Natural killer cell treated with Interleukin-12 subunit alpha and Interleukin-12 subunit beta and Interleukin-15 and Interleukin-18, amount 100 ng/mL, for 72 hours (primary cell): ENCODE results near the gene SPATS1. TPM values are rescaled to one million over a fixed set of nuclear protein-coding genes. Genes with fewer than 3 reads are reported as not detected.
A peak's percentile ranks its signal among the peaks of the same experiment; 100 is the strongest.
"Not testable (repeated sequence)": the region's sequence is repeated elsewhere in the genome, so short reads cannot be mapped to it uniquely, and the experiment has no call there.

ENCODE experiments used
- ATAC-seq, 2 donors: fragments of 150-1000 bp; cut with Tn5 transposase in 1 of 2; sonication (Bioruptor Pico), chemical (Tn5 transposase) in 1 of 2; 2 replicates each; pipeline ENCODE4 v1.10.0; 2021
- DNase-seq: peaks from one replicate; pipeline ENCODE4 v3.0.0; 2022; ENCODE audit warnings: low spot score
- H3K27ac Mint-ChIP-seq, 2 donors: 1 replicate in 1 of 2; 2 replicates in 1 of 2; pipeline ENCODE4 v1.8.0; 2022; ENCODE audit warnings: mixed read lengths in 2 of 2, mild to moderate bottlenecking in 1 of 2, moderate library complexity in 1 of 2
- H3K27me3 Mint-ChIP-seq, 2 donors: 1 replicate in 1 of 2; 2 replicates in 1 of 2; pipeline ENCODE4 v1.8.0; 2022; ENCODE audit warnings: mixed read lengths in 2 of 2
- H3K36me3 Mint-ChIP-seq: one replicate; pipeline ENCODE4 v1.8.0; 2022; ENCODE audit warnings: mixed read lengths
- H3K4me1 Mint-ChIP-seq, 2 donors: 1 replicate in 1 of 2; 2 replicates in 1 of 2; pipeline ENCODE4 v1.8.0; 2022; ENCODE audit warnings: low read depth in 2 of 2, mixed read lengths in 2 of 2, mild to moderate bottlenecking in 1 of 2
- H3K4me3 Mint-ChIP-seq: one replicate; pipeline ENCODE4 v1.8.0; 2022; ENCODE audit warnings: mixed read lengths
- H3K9me3 Mint-ChIP-seq: 2 replicates; pipeline ENCODE4 v1.8.0; 2022; ENCODE audit warnings: mixed read lengths
- total RNA-seq, 2 donors: library from RNA; stranded (reverse); gene quantifications; one replicate each; pipeline ENCODE4 v1.2.3, GENCODE V29; 2022

The SPATS1 gene
- total RNA-seq, 2 donors from 2014 or later: not detected

- H3K27ac Mint-ChIP-seq: no peak overlapping the region
- ATAC-seq (peak; percentile 50 to 61), DNase-seq (no peak)
- H3K36me3 Mint-ChIP-seq: peaks cover 6% of the 10 kb centered on the region
- H3K4me3 Mint-ChIP-seq: no peak overlapping the region
- no peaks in the 10 kb centered on the region for H3K9me3 Mint-ChIP-seq
- no peaks in the 10 kb centered on the region for H3K27me3 Mint-ChIP-seq
- peaks cover 0 to under 1% of the 10 kb centered on the region in 2 donors for H3K4me1 Mint-ChIP-seq
Observed at GRCh38 chr6:44304282-44305199, 37.9 kb upstream of the SPATS1 start.

GRCh38 chr6:44305200-44305725 lies 37.2 kb upstream of the SPATS1 start:
- no peak for DNase-seq
- Mint-ChIP-seq H3K4me1 (peaks cover 0 to 7% of the 10 kb centered on the region in 2 donors), H3K36me3 (peaks cover 14% of the 10 kb centered on the region), H3K4me3 (no peak overlapping the region), H3K27ac (no peak overlapping the region), H3K27me3 (no peaks in the 10 kb centered on the region), H3K9me3 (no peaks in the 10 kb centered on the region)
- ATAC-seq: no peak

- ATAC-seq (no peak), DNase-seq (no peak)
- no peaks in the 10 kb centered on the region for H3K9me3 Mint-ChIP-seq
- H3K27ac Mint-ChIP-seq: no peak overlapping the region
- H3K36me3 Mint-ChIP-seq: peaks cover 14% of the 10 kb centered on the region
- no peak overlapping the region for H3K4me3 Mint-ChIP-seq
- no peaks in the 10 kb centered on the region for H3K27me3 Mint-ChIP-seq
- H3K4me1 Mint-ChIP-seq: peaks cover 3 to 9% of the 10 kb centered on the region in 2 donors
Observed at GRCh38 chr6:44306710-44307109, 35.7 kb upstream of the SPATS1 start.

GRCh38 chr6:44307217-44307616 lies 35.2 kb upstream of the SPATS1 start:
- peaks cover 8 to 14% of the 10 kb centered on the region in 2 donors for H3K4me1 Mint-ChIP-seq

GRCh38 chr6:44309092-44309491 lies 33.4 kb upstream of the SPATS1 start:
- Mint-ChIP-seq H3K36me3 (peaks cover 14% of the 10 kb centered on the region), H3K27me3 (no peaks in the 10 kb centered on the region), H3K4me1 (peaks cover 10 to 26% of the 10 kb centered on the region in 2 donors), H3K9me3 (no peaks in the 10 kb centered on the region), H3K4me3 (no peak overlapping the region), H3K27ac (no peak overlapping the region)
- no peak for ATAC-seq
- no peak for DNase-seq

More at GRCh38 chr6:44307217-44307616, 35.2 kb upstream of the SPATS1 start:
- DNase-seq: no peak
- H3K27me3 Mint-ChIP-seq: no peaks in the 10 kb centered on the region
- H3K9me3 Mint-ChIP-seq: no peaks in the 10 kb centered on the region
- peaks cover 14% of the 10 kb centered on the region for H3K36me3 Mint-ChIP-seq
- ATAC-seq: no peak
- H3K27ac Mint-ChIP-seq: no peak overlapping the region
- H3K4me3 Mint-ChIP-seq: no peak overlapping the region

GRCh38 chr6:44309631-44310030 lies 32.8 kb upstream of the SPATS1 start:
- no peak overlapping the region for H3K4me3 Mint-ChIP-seq
- no peaks in the 10 kb centered on the region for H3K27me3 Mint-ChIP-seq
- no peak for ATAC-seq
- no peaks in the 10 kb centered on the region for H3K9me3 Mint-ChIP-seq
- peaks cover 10 to 26% of the 10 kb centered on the region in 2 donors for H3K4me1 Mint-ChIP-seq
- no peak overlapping the region for H3K27ac Mint-ChIP-seq
- peaks cover 14% of the 10 kb centered on the region for H3K36me3 Mint-ChIP-seq
- no peak for DNase-seq

GRCh38 chr6:44310241-44310640 lies 32.2 kb upstream of the SPATS1 start:
- H3K27ac Mint-ChIP-seq: no peak overlapping the region
- no peak overlapping the region for H3K4me3 Mint-ChIP-seq
- H3K27me3 Mint-ChIP-seq: no peaks in the 10 kb centered on the region
- ATAC-seq: no peak
- peaks cover 14% of the 10 kb centered on the region for H3K36me3 Mint-ChIP-seq
- no peak for DNase-seq
- no peaks in the 10 kb centered on the region for H3K9me3 Mint-ChIP-seq
- peaks cover 10 to 26% of the 10 kb centered on the region in 2 donors for H3K4me1 Mint-ChIP-seq

- peaks cover 14% of the 10 kb centered on the region for H3K36me3 Mint-ChIP-seq
- H3K4me1 Mint-ChIP-seq: peaks cover 10 to 26% of the 10 kb centered on the region in 2 donors
- H3K9me3 Mint-ChIP-seq: no peaks in the 10 kb centered on the region
- DNase-seq (no peak), ATAC-seq (no peak)
- H3K27ac Mint-ChIP-seq: no peak overlapping the region
- peak overlapping the region; percentile 100 for H3K4me3 Mint-ChIP-seq
- no peaks in the 10 kb centered on the region for H3K27me3 Mint-ChIP-seq
Observed at GRCh38 chr6:44311304-44311703, 31.1 kb upstream of the SPATS1 start.

GRCh38 chr6:44311767-44312166 lies 30.7 kb upstream of the SPATS1 start:
- Mint-ChIP-seq H3K4me1 (peaks cover 10 to 26% of the 10 kb centered on the region in 2 donors), H3K27me3 (no peaks in the 10 kb centered on the region), H3K9me3 (no peaks in the 10 kb centered on the region), H3K36me3 (peaks cover 14% of the 10 kb centered on the region), H3K4me3 (peak overlapping the region; percentile 100), H3K27ac (peak overlapping the region; percentile 97 to 98)
- no peak for ATAC-seq
- DNase-seq: no peak

- H3K27me3 Mint-ChIP-seq: peaks cover under 1 to 5% of the 10 kb centered on the region in 2 donors
- peak; percentile 93 for DNase-seq
- peaks cover 10% of the 10 kb centered on the region for H3K36me3 Mint-ChIP-seq
- peak within 1 kb of the TSS; percentile 97 to 98 for H3K27ac Mint-ChIP-seq
- H3K4me1 Mint-ChIP-seq: peaks cover 10 to 26% of the 10 kb centered on the region in 2 donors
- no peaks in the 10 kb centered on the region for H3K9me3 Mint-ChIP-seq
- H3K4me3 Mint-ChIP-seq: peak within 1 kb of the TSS; percentile 100
- ATAC-seq: peak; percentile 96 to 97
Observed at GRCh38 chr6:44312901-44313788, 29.3 kb upstream of the SPATS1 start, which contains the start of gene AARS2. AARS2 (minus strand) TSS chr6:44313347; CDS start chr6:44313323, 24 bp downstream.

GRCh38 chr6:44314657-44315056 lies 27.8 kb upstream of the SPATS1 start:
- not testable (repeated sequence) for H3K9me3 Mint-ChIP-seq, H3K27ac Mint-ChIP-seq, H3K36me3 Mint-ChIP-seq, ATAC-seq, H3K4me3 Mint-ChIP-seq, DNase-seq
- Mint-ChIP-seq H3K4me1 (peaks cover 10 to 24% of the 10 kb centered on the region in 2 donors), H3K27me3 (peaks cover 16 to 18% of the 10 kb centered on the region in 2 donors)

GRCh38 chr6:44315516-44315915 lies 26.9 kb upstream of the SPATS1 start:
- no peak for ATAC-seq
- DNase-seq: no peak
- peaks cover 10 to 19% of the 10 kb centered on the region in 2 donors for H3K4me1 Mint-ChIP-seq
- no peaks in the 10 kb centered on the region for H3K9me3 Mint-ChIP-seq
- H3K36me3 Mint-ChIP-seq: no peaks in the 10 kb centered on the region
- H3K27me3 Mint-ChIP-seq: peaks cover 18 to 25% of the 10 kb centered on the region in 2 donors
- no peak overlapping the region for H3K4me3 Mint-ChIP-seq
- H3K27ac Mint-ChIP-seq: no peak overlapping the region

- H3K27me3 Mint-ChIP-seq: peaks cover 18 to 29% of the 10 kb centered on the region in 2 donors
Observed at GRCh38 chr6:44315951-44316350, 26.5 kb upstream of the SPATS1 start.

More at GRCh38 chr6:44315951-44316350, 26.5 kb upstream of the SPATS1 start:
- Mint-ChIP-seq H3K4me3 (no peak overlapping the region), H3K9me3 (no peaks in the 10 kb centered on the region), H3K4me1 (peaks cover 10 to 19% of the 10 kb centered on the region in 2 donors), H3K36me3 (no peaks in the 10 kb centered on the region), H3K27ac (no peak overlapping the region)
- DNase-seq (no peak), ATAC-seq (no peak)
